Endodermal cell (in vitro differentiated cells): Measurements from ENCODE around the gene PDE6B. TPM values are rescaled to one million over a fixed set of nuclear protein-coding genes. Genes with fewer than 3 reads are reported as not detected.

Source experiments
- DNase-seq: peaks from one replicate; pipeline ENCODE4 v3.0.0-alpha.2; 2017
- H3K27ac ChIP-seq: 2 replicates; pipeline ENCODE4 v1.5.1; 2013; ENCODE audit warnings: mild to moderate bottlenecking, low read depth, low read length, moderate library complexity
- H3K27me3 ChIP-seq: 2 replicates; pipeline ENCODE4 v1.6.1; 2013; ENCODE audit warnings: mild to moderate bottlenecking, low read length, moderate library complexity; ENCODE audit not compliant: insufficient read depth, control insufficient read depth, poor library complexity, severe bottlenecking
- H3K36me3 ChIP-seq: 2 replicates; pipeline ENCODE4 v1.7.0; 2013; ENCODE audit warnings: mild to moderate bottlenecking, low read length, moderate library complexity; ENCODE audit not compliant: control insufficient read depth, insufficient read depth
- H3K4me1 ChIP-seq: one replicate; pipeline ENCODE4 v1.7.0; 2013; ENCODE audit warnings: low read length; ENCODE audit not compliant: control insufficient read depth, insufficient read depth
- H3K4me3 ChIP-seq: 2 replicates; pipeline ENCODE4 v1.5.1; 2013; ENCODE audit warnings: mild to moderate bottlenecking, low read length, moderate library complexity
- H3K9ac ChIP-seq: 2 replicates; pipeline ENCODE4 v1.6.1; 2013; ENCODE audit warnings: mild to moderate bottlenecking, low read length, moderate library complexity; ENCODE audit not compliant: poor library complexity, severe bottlenecking; ENCODE audit errors: extremely low read depth
- H3K9me3 ChIP-seq: 2 replicates; pipeline ENCODE4 v1.6.1; 2013; ENCODE audit warnings: mild to moderate bottlenecking, low read length, moderate library complexity; ENCODE audit not compliant: control insufficient read depth
- H3K27ac Mint-ChIP-seq: 2 replicates; pipeline ENCODE4 v1.8.0; 2020; ENCODE audit warnings: mixed read lengths
- H3K27me3 Mint-ChIP-seq: 2 replicates; pipeline ENCODE4 v1.8.0; 2021; ENCODE audit warnings: mild to moderate bottlenecking, mixed read lengths; ENCODE audit not compliant: insufficient read depth
- H3K36me3 Mint-ChIP-seq: 2 replicates; pipeline ENCODE4 v1.8.0; 2020; ENCODE audit warnings: low read depth, mixed read lengths
- H3K4me1 Mint-ChIP-seq: 2 replicates; pipeline ENCODE4 v1.8.0; 2020; ENCODE audit warnings: mixed read lengths
- H3K4me3 Mint-ChIP-seq: 2 replicates; pipeline ENCODE4 v1.8.0; 2020; ENCODE audit warnings: mild to moderate bottlenecking, moderate library complexity, mixed read lengths
- H3K9me3 Mint-ChIP-seq: 2 replicates; pipeline ENCODE4 v1.8.0; 2020; ENCODE audit warnings: mild to moderate bottlenecking, mixed read lengths
- CTCF ChIP-seq: fragments of 200-600 bp; sonication (generic); conservative IDR thresholded peaks from 2 replicates; pipeline ENCODE4 v1.5.0; 2021; ENCODE audit warnings: antibody characterized with exemption, mild to moderate bottlenecking
- WGBS, 2 experiments: methylation state at CpG; one replicate each; pipeline versions ENCODE4 v1.1.5 to v1.1.7; 2013; ENCODE audit warnings: missing lambda C conversion rate in 2 of 2, mixed read lengths in 1 of 2; ENCODE audit not compliant: insufficient coverage in 1 of 2, insufficient read length in 1 of 2; 5-methylcytosine and 5-hydroxymethylcytosine counted together
- total RNA-seq, 2 donors: library from RNA; stranded (reverse); fragmentation: NEBNext Ultra II Directional in 1 of 2; extraction: Animal tissue kit (Norgen Biotek cat#: 25700) in 1 of 2; gene quantifications; 2 replicates in 1 of 2; 3 replicates in 1 of 2; pipeline ENCODE4 v1.2.1, GENCODE V29; 2021

The PDE6B gene
- total RNA-seq, 2 donors from 2014 or later: 12.4 to 14.6 TPM

- Histone ChIP-seq H3K4me1 (no peaks in the 10 kb centered on the region), H3K27ac (no peak overlapping the region), H3K9ac (no peak overlapping the region), H3K27me3 (no peaks in the 10 kb centered on the region), H3K9me3 (no peaks in the 10 kb centered on the region), H3K36me3 (no peaks in the 10 kb centered on the region), H3K4me3 (no peak overlapping the region)
- no peak for DNase-seq
- no peak overlapping the region for H3K27ac Mint-ChIP-seq
- no peak for TF ChIP-seq CTCF
- no peak overlapping the region for H3K4me3 Mint-ChIP-seq
- H3K36me3 Mint-ChIP-seq: peaks cover 5% of the 10 kb centered on the region
- WGBS, 2 experiments: 90 to 92% methylated on average over 14 to 25 of the region's 25 CpGs
- H3K4me1 Mint-ChIP-seq: peaks cover 2% of the 10 kb centered on the region
- H3K9me3 Mint-ChIP-seq: no peaks in the 10 kb centered on the region
- peaks cover 2% of the 10 kb centered on the region for H3K27me3 Mint-ChIP-seq
Observed at GRCh38 chr4:683247-683897, 58.0 kb downstream of the PDE6B start.

- Mint-ChIP-seq H3K4me1 (peaks cover 2% of the 10 kb centered on the region), H3K27ac (no peak overlapping the region), H3K4me3 (no peak overlapping the region), H3K36me3 (peaks cover 5% of the 10 kb centered on the region), H3K27me3 (peaks cover 2% of the 10 kb centered on the region), H3K9me3 (no peaks in the 10 kb centered on the region)
- TF ChIP-seq CTCF: peak; percentile 96
- peak; percentile 93 for DNase-seq
- H3K4me3 ChIP-seq: no peak overlapping the region
- no peaks in the 10 kb centered on the region for H3K9me3 ChIP-seq
- H3K27me3 ChIP-seq: no peaks in the 10 kb centered on the region
- H3K36me3 ChIP-seq: no peaks in the 10 kb centered on the region
- H3K9ac ChIP-seq: no peak overlapping the region
- H3K27ac ChIP-seq: no peak overlapping the region
- no peaks in the 10 kb centered on the region for H3K4me1 ChIP-seq
- 60 to 64% methylated on average over 12 to 19 of the region's 19 CpGs for WGBS, 2 experiments
Observed at GRCh38 chr4:683982-684622, 58.7 kb downstream of the PDE6B start.

GRCh38 chr4:684623-685327, 59.4 kb downstream of the PDE6B start:
- Mint-ChIP-seq H3K36me3 (peaks cover 5% of the 10 kb centered on the region), H3K27ac (no peak overlapping the region), H3K4me3 (no peak overlapping the region), H3K9me3 (no peaks in the 10 kb centered on the region), H3K4me1 (peaks cover 2% of the 10 kb centered on the region), H3K27me3 (peaks cover 2% of the 10 kb centered on the region)
- H3K36me3 ChIP-seq: no peaks in the 10 kb centered on the region
- no peak overlapping the region for H3K27ac ChIP-seq
- H3K9ac ChIP-seq: no peak overlapping the region
- WGBS, 2 experiments: 90% methylated on average over 8 to 21 of the region's 21 CpGs
- peaks cover 3% of the 10 kb centered on the region for H3K4me1 ChIP-seq
- TF ChIP-seq CTCF: no peak
- H3K4me3 ChIP-seq: no peak overlapping the region
- no peaks in the 10 kb centered on the region for H3K9me3 ChIP-seq
- no peak for DNase-seq
- H3K27me3 ChIP-seq: no peaks in the 10 kb centered on the region
